Smooth muscle cell of the pulmonary artery (primary cell): ENCODE measurements around the gene LSM14B. TPM values are rescaled to one million over a fixed set of nuclear protein-coding genes. Genes with fewer than 3 reads are reported as not detected.

Experiments
- total RNA-seq: library from RNA; depleted of rRNA; stranded (reverse); fragments of >200 nt; gene quantifications from 2 replicates; pipeline ENCODE4 v1.2.3, GENCODE V29; 2014

The LSM14B gene
- total RNA-seq: 43.7 and 52.0 TPM in 2 replicates

DNA sequence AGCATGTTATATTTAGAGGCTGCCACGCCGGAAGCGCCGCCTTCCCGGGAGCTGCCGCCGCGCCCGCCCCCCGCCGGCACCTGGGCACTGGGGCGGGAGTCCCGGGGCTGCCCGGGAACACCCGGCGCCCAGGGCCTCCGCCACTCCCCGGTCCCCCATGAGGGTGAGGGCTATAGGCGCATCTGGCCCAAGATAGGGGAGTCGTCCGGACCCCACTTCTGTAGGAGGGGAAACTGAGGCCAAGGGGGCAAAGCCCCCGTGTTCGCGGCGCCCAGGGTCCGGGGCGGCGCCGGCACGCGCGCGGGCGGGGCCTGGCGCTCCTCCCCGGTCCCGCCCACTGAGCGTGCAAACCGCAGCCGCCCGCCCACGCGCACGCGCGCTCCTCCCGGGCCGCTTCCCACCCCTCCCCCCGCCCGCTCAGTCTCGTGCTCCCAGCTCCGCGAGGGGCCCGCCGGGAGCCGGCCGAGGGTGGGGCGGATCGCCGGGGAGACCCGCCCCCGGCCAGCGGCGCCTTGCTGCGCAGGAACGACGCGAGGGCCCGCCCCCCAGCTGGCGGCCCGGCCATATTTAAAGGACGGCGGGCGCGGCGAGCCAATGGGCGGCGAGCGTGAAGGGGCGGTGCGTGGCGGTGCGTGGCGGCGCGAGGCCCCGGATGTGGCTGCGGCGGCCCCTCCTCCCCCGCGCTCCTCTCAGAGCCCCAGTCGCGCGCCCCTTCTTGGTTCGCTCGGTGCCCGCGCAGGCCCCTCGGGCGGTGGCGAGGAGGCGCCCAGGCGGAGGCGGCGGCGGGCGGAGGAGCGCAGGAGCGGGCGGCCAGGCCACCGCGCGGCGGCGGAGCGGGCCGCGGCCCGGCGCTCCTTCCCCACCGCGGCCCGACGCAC is at the start of gene LSM14B:
Gene LSM14B, plus strand, starts transcription at position 700 of the 878 bp plus-strand sequence. CDS start 192 bp downstream, outside the sequence.

DNA sequence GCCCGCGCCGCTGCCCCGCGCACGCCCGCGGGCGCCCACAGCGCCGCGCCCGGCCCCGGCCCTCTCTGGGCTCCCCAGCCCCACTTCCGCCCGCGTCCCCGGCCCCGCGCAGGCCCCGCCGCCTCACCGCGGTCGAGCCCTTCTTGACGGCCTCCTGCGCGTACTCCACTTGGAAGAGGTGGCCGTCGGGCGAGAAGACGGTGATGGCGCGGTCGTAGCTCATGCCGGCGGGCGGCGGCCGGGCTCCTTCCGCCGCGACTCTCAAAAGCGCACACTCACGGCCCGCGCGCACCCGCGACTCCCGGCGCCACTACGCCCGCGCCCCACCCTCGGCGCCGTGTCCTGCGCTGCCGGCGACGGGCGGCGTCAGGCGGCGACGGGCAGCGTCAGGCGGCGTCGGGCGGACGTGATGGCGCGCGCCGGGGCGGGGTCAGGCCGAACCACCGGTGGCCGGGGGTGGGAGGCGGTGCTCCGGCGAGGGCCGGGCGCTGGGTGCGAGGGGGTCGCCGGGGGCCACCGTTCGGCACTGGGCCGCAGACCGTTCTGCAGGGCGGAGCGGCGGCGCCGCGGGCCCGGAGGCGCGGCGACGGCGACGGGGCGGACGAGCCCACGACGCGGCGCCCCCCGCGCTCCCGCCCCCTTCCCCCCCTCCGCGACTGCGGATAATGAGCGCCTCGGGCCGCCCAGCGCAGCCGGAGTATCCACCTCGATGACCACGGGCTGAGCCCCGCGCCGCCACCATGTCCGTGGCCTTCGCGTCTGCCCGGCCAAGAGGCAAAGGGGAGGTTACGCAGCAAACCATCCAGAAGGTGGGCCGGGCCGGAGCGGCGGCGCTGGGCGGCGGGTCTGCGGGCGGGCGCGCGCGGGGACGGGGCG is 21.0 kb downstream of the LSM14B start, which contains the start of the genes PSMA7 and SS18L1:
Gene PSMA7, minus strand, starts transcription at position 314 of the 876 bp plus-strand sequence. Its CDS starts 91 bp downstream, at position 223.
Gene SS18L1, plus strand, starts transcription at position 689 of the 876 bp plus-strand sequence. Its CDS starts 52 bp downstream, at position 741.

DNA sequence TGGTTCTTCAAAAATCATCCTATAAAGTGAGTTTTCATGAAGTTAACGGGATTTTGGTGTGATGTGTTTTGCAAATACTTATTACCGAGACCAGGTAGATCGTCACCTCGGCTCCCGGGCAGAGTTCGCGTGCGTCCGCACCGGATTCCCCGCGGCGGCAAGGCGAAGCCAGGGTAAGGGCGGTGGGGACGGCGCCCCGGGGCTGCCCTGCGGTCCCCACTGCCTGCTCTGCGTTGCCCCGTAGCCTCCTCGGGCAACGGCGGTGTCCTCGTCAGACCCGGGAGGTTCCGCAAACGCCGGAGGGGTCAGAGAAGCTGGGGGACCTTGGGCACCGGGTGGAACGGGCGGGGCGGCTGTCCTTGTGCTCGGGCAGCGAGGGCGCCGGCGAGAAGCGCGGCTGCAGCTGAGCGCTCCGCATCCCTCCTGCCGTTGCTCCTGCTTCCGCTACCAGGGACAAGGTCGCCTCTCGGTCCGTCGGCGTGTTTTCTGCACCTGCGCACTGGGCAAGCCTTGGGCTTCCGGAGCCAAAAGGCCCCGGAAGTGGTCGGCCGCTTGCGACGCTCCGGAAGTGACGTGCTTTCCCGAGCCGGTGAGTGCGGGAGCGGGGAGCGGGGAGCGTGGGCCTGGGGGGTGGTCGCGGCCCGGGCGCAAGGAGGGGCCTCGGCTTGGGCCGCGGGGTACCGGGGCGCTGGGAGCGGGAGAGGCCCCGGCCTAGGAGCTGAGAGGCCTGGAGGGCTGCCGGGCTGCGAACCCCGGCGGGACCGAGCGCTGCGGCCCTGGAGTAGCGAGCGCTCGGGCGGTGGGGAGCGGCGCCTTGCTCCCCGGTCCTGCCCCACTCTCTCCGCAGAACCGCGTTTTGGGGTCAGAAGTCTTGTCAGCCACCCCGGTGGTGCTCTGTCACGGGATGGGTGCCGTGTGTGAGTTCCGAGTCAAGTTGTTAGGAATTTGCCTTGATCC is 60.5 kb downstream of the LSM14B start, which contains the start of gene MTG2:
Gene MTG2, plus strand, starts transcription at position 560 of the 957 bp plus-strand sequence. CDS start 10,393 bp downstream, outside the sequence.

Other genes with a start within 250 kb of the LSM14B start
- gene TAF4, start 56.6 kb upstream of the LSM14B start, total RNA-seq: 5.7 and 7.0 TPM in 2 replicates
- gene PSMA7, start 20.9 kb downstream of the LSM14B start, total RNA-seq: 196 and 262 TPM in 2 replicates
- gene SS18L1, start 21.3 kb downstream of the LSM14B start, total RNA-seq: 11.7 and 19.4 TPM in 2 replicates
- 15.4 and 19.2 TPM in 2 replicates for gene MTG2, start 60.6 kb downstream of the LSM14B start, total RNA-seq
- gene HRH3, start 97.8 kb downstream of the LSM14B start, total RNA-seq: not detected in 2 replicates
- gene OSBPL2, start 116.0 kb downstream of the LSM14B start, total RNA-seq: 30.7 and 32.0 TPM in 2 replicates
- 68.2 and 95.2 TPM in 2 replicates for gene ADRM1, start 180.5 kb downstream of the LSM14B start, total RNA-seq
- gene LAMA5, start 244.8 kb downstream of the LSM14B start, total RNA-seq: 243 and 256 TPM in 2 replicates